VCaP (cell line): ENCODE measurements around the gene MGAT5.

Source experiments
- H3K27ac ChIP-seq: fragments of 450-650 bp; 2 replicates; pipeline ENCODE4 v1.5.1; 2017
- TF ChIP-seq, protein P1 (sequence below): fragments of 450-650 bp; conservative IDR thresholded peaks from 2 replicates; pipeline ENCODE4 v1.5.1; 2017; ENCODE audit warnings: mild to moderate bottlenecking, moderate library complexity

The MGAT5 gene

DNA sequence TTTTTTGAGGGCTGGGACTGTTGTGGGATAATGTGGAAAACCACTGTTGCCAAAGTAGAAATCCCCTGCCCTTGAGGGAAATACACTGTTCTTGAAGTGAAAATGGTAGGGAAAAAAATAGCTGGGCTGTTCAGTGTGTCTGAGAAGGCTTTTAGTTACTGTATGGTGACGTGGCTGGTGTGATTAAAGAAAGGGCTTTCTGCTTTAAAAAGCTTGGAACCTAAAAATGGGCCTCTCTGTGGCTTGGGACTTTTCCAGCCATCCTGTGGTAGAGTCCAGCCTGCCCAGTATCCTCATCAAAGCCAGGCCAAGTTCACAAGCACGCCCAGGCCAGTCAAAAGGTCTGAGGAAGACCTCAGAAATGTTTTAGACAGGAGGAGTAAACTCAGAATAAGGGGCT, 6.8 kb downstream of the MGAT5 start:
- H3K27ac ChIP-seq: no peak overlapping the region
- TF ChIP-seq, protein P1, sequence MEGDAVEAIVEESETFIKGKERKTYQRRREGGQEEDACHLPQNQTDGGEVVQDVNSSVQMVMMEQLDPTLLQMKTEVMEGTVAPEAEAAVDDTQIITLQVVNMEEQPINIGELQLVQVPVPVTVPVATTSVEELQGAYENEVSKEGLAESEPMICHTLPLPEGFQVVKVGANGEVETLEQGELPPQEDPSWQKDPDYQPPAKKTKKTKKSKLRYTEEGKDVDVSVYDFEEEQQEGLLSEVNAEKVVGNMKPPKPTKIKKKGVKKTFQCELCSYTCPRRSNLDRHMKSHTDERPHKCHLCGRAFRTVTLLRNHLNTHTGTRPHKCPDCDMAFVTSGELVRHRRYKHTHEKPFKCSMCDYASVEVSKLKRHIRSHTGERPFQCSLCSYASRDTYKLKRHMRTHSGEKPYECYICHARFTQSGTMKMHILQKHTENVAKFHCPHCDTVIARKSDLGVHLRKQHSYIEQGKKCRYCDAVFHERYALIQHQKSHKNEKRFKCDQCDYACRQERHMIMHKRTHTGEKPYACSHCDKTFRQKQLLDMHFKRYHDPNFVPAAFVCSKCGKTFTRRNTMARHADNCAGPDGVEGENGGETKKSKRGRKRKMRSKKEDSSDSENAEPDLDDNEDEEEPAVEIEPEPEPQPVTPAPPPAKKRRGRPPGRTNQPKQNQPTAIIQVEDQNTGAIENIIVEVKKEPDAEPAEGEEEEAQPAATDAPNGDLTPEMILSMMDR: no peak

DNA sequence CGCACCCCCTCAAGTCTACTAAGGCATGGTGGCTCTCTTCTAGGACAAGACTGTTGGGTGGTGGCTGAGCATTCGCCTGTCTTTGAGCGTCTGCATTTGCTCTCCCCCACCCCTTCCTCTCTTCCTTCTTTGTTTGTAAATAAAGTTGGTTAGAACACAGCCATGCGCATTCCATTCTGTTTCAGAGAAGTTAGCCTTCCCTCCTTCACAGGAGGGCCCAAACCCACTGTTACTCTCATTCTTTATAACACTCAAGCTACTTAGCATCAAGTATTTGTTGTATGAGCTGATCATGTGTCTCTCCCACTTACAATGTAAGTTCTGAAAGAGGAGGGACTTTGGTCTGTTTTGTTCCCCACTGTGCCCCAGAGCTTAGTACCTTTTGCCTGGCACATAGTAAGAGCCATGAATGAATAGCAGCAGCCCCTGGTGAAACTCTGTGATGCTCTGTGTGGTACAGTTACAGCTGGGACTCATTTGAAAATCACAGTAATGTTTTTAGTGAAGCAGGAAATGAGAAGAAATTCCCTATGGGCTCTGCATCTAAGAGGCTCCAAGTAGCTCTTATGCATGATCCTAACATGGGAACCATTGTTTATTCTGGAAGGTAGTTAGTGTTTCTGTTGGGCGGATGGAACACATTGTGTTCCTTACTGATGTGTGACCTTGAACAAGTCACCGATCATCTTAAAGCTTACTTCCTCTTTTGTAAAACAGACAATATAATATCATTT, 7.7 kb downstream of the MGAT5 start:
- no peak overlapping the region for H3K27ac ChIP-seq
- TF ChIP-seq, protein P1: no peak

- TF ChIP-seq, protein P1: no peak
- H3K27ac ChIP-seq: no peak overlapping the region
Measured at GRCh38 chr2:134262684-134263083, 8.8 kb downstream of the MGAT5 start.

DNA sequence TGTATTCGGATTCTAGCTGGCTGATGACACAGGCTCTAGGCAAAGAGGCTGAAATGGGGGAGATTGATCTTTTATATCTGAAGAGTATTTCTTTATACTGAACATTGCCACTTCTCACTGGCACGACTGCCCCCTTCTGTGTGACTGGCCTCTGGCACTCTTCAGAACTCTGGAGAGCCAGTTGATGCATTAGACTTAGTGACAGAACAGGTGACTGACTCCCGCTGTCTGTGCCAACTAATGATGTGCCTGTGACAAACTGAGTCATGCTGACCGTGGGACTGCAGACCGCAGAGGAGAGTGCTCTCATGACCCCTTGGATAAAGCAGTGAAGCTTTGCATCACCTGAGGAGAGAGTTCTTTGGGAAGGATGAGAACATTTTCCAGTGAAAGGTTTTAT, 14.4 kb downstream of the MGAT5 start:
- TF ChIP-seq, protein P1: no peak
- H3K27ac ChIP-seq: no peak overlapping the region

DNA sequence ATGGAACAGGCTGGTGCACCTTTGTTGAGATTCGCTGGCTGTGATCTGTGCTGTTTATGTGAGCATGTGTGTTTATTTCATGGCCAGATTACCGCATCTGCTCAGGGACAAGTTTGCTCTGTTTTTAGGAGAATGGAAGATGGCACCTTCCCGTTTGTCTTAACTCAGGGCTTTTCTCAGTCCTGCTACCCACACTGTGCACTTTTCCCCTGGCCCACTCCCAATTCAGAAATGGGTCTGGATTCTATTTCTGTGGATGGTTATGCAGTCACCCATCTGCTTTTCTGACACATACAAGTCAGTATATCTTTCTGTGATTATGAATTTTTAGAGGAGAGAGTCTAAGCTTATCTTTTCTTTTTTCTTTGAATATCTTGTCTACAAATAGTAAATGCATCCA, 15.4 kb downstream of the MGAT5 start:
- TF ChIP-seq, protein P1: no peak
- H3K27ac ChIP-seq: no peak overlapping the region

DNA sequence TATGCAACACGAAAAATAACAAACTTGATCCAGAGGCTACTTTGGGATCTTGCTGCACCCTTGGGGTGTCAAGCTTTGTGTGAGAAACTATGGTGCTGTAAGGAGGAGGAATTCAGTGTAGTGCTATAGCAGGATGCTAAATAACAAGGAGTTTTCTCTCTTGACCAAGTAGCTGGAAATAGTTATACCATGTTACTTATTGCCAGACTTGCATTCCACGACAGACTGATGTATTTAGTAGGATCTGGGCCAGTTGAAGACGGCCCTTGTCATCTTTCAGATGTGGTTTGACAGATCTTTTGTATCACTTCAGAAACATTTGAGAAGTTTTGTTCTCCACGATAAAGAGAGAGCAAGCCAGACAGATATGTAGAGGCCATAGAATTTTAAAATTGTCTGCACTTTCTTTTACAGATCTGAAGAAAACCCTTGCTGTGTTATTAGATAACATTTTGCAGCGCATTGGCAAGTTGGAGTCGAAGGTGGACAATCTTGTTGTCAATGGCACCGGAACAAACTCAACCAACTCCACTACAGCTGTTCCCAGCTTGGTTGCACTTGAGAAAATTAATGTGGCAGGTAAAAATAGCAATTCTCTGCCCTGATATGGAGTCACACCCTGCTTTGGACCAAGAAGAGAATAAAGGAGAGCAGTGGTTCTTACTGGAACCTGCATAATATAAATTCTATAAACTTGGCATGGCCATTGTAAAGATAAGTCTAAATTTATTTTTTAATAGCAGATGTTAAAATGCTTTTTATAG, 16.3 kb downstream of the MGAT5 start:
- TF ChIP-seq, protein P1: no peak

DNA sequence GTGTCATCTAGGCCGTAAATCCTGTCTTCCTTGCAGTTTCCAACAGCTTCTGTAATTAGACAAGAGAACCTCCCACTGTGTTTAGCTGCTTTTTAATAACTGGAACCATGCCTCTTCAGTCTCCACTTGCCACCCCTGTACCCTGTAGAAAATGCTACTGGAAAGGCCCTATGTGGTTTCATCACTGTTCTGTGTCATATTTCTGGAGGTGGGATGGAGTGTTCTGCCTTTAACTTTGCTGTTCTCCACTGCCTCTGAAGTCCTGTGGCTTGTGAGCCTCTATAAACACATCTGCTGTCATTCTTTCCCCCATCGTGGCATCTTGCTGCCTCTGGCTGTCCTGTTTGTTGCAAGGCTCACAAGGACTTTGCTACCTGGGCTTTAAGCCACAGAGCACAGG, 17.9 kb downstream of the MGAT5 start:
- H3K27ac ChIP-seq: no peak overlapping the region
- TF ChIP-seq, protein P1: no peak

More for the DNA sequence above, 16.3 kb downstream of the MGAT5 start:
- no peak overlapping the region for H3K27ac ChIP-seq
